Measurements from ENCODE around the gene D2HGDH. TPM values are rescaled to one million over a fixed set of nuclear protein-coding genes. Genes with fewer than 3 reads are reported as not detected.

Gene D2HGDH
- total RNA-seq, 1 donor from 2014 or later: 34.8 TPM

DNA sequence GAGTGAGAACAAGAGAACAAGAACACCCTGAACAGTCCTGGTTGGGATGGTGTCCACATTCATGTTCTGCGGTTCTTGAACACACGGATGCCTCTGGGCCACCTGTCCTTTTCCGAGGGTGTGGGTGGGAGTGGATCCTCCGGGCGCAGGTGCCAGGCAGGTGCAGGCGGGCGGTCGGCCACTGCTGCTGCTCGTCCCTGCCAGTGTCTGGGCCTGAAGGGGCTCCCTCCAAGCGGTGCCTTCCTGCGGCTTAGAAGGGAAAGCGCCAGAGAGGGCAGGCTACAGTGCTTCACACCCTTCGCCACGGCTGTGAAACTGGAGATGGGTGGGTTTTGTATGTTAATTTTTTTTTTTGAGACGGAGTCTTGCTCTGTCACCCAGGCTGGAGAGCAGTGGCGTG lies 8.0 kb upstream of the D2HGDH start:
- no peak for DNase-seq (ENCODE audit: low spot score, unreplicated experiment)
- TF ChIP-seq, protein P1, sequence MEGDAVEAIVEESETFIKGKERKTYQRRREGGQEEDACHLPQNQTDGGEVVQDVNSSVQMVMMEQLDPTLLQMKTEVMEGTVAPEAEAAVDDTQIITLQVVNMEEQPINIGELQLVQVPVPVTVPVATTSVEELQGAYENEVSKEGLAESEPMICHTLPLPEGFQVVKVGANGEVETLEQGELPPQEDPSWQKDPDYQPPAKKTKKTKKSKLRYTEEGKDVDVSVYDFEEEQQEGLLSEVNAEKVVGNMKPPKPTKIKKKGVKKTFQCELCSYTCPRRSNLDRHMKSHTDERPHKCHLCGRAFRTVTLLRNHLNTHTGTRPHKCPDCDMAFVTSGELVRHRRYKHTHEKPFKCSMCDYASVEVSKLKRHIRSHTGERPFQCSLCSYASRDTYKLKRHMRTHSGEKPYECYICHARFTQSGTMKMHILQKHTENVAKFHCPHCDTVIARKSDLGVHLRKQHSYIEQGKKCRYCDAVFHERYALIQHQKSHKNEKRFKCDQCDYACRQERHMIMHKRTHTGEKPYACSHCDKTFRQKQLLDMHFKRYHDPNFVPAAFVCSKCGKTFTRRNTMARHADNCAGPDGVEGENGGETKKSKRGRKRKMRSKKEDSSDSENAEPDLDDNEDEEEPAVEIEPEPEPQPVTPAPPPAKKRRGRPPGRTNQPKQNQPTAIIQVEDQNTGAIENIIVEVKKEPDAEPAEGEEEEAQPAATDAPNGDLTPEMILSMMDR (IDR thresholded peaks at IDR 0.05; ENCODE audit: unreplicated experiment): no peak
- H3K36me3 Mint-ChIP-seq (ENCODE audit: insufficient read depth): peaks cover 37% of the 10 kb centered on the region
- no peaks in the 10 kb centered on the region for H3K27me3 Mint-ChIP-seq
- no peaks in the 10 kb centered on the region for H3K4me1 Mint-ChIP-seq (ENCODE audit: low read depth)
- no peak overlapping the region for H3K4me3 Mint-ChIP-seq (ENCODE audit: low read depth)
- peaks cover 3% of the 10 kb centered on the region for H3K9me3 Mint-ChIP-seq (ENCODE audit: low read depth)
- H3K27ac Mint-ChIP-seq: no peak overlapping the region

DNA sequence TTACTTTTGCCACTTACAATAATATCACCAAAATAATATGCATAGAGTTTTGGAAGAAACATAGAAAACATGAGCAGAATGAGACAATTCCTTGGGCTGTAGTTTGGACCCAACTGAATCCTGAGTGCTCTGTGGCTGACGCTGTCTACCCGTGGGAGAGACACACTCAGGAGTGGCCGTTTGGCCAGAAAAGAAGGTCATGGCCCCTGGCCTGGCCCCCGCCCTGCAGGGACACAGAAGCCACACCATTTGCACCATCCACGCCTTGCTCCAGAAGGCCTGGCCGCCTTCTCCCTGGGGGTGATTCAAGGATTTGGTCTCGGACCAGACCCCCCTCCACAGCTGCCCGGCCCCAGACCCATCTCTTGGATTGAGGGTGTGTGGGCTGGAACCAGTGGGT lies 6.4 kb upstream of the D2HGDH start:
- no peaks in the 10 kb centered on the region for H3K27me3 Mint-ChIP-seq
- H3K9me3 Mint-ChIP-seq (ENCODE audit: low read depth): no peaks in the 10 kb centered on the region
- no peak overlapping the region for H3K27ac Mint-ChIP-seq
- DNase-seq (ENCODE audit: low spot score, unreplicated experiment): no peak
- H3K4me3 Mint-ChIP-seq (ENCODE audit: low read depth): no peak overlapping the region
- peaks cover 24% of the 10 kb centered on the region for H3K36me3 Mint-ChIP-seq (ENCODE audit: insufficient read depth)
- TF ChIP-seq, protein P1 (IDR thresholded peaks at IDR 0.05; ENCODE audit: unreplicated experiment): no peak
- no peaks in the 10 kb centered on the region for H3K4me1 Mint-ChIP-seq (ENCODE audit: low read depth)

DNA sequence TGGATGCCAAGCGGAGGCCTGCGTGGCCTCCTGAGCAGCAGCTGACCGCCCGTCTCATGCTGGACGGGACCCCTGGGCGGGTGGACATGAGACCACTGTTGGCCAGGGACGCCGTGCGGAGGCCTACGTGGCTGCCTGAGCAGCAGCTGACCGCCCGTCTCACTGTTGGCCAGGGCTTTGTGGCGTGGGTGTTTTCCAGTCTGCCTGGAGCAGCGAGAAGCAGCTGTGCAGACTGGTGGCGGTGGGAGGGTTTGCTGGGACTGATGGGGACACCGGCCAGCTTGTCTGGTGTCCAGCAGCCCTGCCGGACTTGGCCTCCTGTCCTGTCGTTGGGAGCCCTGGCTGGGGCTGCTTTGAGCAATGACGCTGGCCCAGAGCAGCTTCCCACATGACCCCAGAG lies 5.8 kb upstream of the D2HGDH start:
- no peaks in the 10 kb centered on the region for H3K27me3 Mint-ChIP-seq
- no peak overlapping the region for H3K4me3 Mint-ChIP-seq (ENCODE audit: low read depth)
- peaks cover 18% of the 10 kb centered on the region for H3K36me3 Mint-ChIP-seq (ENCODE audit: insufficient read depth)
- no peaks in the 10 kb centered on the region for H3K9me3 Mint-ChIP-seq (ENCODE audit: low read depth)
- TF ChIP-seq, protein P1 (IDR thresholded peaks at IDR 0.05; ENCODE audit: unreplicated experiment): no peak
- DNase-seq (ENCODE audit: low spot score, unreplicated experiment): no peak
- H3K4me1 Mint-ChIP-seq (ENCODE audit: low read depth): no peaks in the 10 kb centered on the region
- H3K27ac Mint-ChIP-seq: no peak overlapping the region

DNA sequence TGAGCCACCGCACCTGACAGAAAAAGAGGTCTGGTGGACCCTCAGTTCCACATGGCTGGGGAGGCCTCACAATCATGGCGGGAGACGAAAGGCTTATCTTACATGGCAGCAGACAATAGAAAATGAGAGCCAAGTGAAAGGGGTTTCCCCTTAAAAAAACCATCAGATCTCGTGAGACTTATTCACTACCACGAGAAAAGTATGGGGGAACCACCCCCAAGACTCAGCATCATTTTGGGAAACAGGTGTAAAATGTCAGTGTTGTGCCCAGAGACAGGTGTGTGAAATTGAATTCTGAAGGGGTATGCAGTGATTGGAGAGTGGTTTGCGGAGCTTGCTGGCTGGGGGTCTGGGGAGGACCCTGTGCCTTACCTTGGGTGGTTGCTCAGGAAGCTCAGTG lies 4.6 kb upstream of the D2HGDH start:
- H3K27ac Mint-ChIP-seq: no peak overlapping the region
- H3K4me3 Mint-ChIP-seq (ENCODE audit: low read depth): no peak overlapping the region
- DNase-seq (ENCODE audit: low spot score, unreplicated experiment): no peak
- no peaks in the 10 kb centered on the region for H3K9me3 Mint-ChIP-seq (ENCODE audit: low read depth)
- TF ChIP-seq, protein P1 (IDR thresholded peaks at IDR 0.05; ENCODE audit: unreplicated experiment): no peak
- no peaks in the 10 kb centered on the region for H3K27me3 Mint-ChIP-seq
- H3K4me1 Mint-ChIP-seq (ENCODE audit: low read depth): no peaks in the 10 kb centered on the region
- H3K36me3 Mint-ChIP-seq (ENCODE audit: insufficient read depth): peaks cover 9% of the 10 kb centered on the region

DNA sequence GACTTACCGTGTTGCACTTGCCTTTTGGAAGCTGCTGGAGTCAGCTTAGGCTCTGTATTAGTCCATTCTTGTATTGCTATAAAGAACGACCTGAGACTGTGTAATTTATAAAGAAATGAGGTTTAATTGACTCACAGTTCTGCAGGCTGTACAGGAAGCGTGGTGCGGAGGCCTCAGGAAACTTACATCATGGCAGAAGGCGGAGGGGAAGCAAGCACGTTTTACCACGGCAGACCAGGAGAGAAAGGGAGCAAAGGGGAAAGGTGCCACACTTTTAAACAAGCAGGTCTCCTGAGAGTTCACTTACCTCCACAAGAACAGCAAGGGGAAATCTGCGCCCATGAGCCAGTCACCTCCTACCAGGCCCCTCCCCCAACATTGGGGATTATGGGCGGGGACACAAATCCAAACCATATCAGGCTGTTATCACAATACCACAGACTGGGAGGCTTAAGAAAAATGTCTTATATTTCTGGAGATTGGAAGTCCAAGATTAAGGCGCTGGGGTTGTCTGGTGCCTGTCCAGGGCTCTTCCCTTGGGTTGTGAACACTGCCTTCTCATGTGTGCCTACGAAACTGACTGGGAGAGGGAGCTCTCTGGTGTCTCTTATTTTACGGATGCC lies 3.6 kb upstream of the D2HGDH start:
- TF ChIP-seq, protein P1 (IDR thresholded peaks at IDR 0.05; ENCODE audit: unreplicated experiment): no peak
- Mint-ChIP-seq H3K4me1 (ENCODE audit: low read depth) (no peaks in the 10 kb centered on the region), H3K36me3 (ENCODE audit: insufficient read depth) (peaks cover 5% of the 10 kb centered on the region)

More for the DNA sequence above, 3.6 kb upstream of the D2HGDH start:
- DNase-seq (ENCODE audit: low spot score, unreplicated experiment): no peak
- no peaks in the 10 kb centered on the region for H3K9me3 Mint-ChIP-seq (ENCODE audit: low read depth)
- no peak overlapping the region for H3K27ac Mint-ChIP-seq
- no peak overlapping the region for H3K4me3 Mint-ChIP-seq (ENCODE audit: low read depth)
- H3K27me3 Mint-ChIP-seq: no peaks in the 10 kb centered on the region

Measured in progenitor cell of endocrine pancreas (in vitro differentiated cells).